Pericardium fibroblast (primary cell): ENCODE results near the gene ZIK1. TPM values are rescaled to one million over a fixed set of nuclear protein-coding genes. Genes with fewer than 3 reads are reported as not detected.

ENCODE experiments used
- total RNA-seq: library from RNA; depleted of rRNA; stranded (reverse); fragments of >200 nt; gene quantifications from 2 replicates; pipeline ENCODE4 v1.2.3, GENCODE V29; 2015

The ZIK1 gene
- total RNA-seq, result 7.2 and 8.1 TPM in 2 replicates

GRCh38 chr19:57583521-57584416 is at the start of gene ZIK1:
ZIK1 (plus strand) TSS chr19:57584145; CDS start chr19:57584357, 212 bp downstream.

GRCh38 chr19:57559404-57560025 is 24.4 kb upstream of the ZIK1 start, which contains the start of gene ZNF550:
ZNF550 (minus strand) TSS chr19:57559863; CDS start chr19:57559682, 181 bp downstream.

GRCh38 chr19:57578487-57579205 is 5.3 kb upstream of the ZIK1 start, which contains the start of gene ZNF416:
ZNF416 (minus strand) TSS chr19:57578911; CDS start chr19:57578704, 207 bp downstream.

GRCh38 chr19:57599761-57600383 is 15.9 kb downstream of the ZIK1 start, which contains the start of gene ZNF530:
ZNF530 (plus strand) TSS chr19:57599885; CDS start chr19:57604346, 4,461 bp downstream.

GRCh38 chr19:57613941-57614743 is 30.2 kb downstream of the ZIK1 start, which contains the start of gene ZNF134:
ZNF134 (plus strand) TSS chr19:57614242; CDS start chr19:57619469, 5,227 bp downstream.

GRCh38 chr19:57632987-57633831 is 49.3 kb downstream of the ZIK1 start, which contains the start of gene ZNF211:
ZNF211 (plus strand) TSS chr19:57633168; CDS start chr19:57633347, 179 bp downstream.

Other genes starting within 250 kb of the ZIK1 start
- 5.4 and 6.5 TPM in 2 replicates for gene ZNF304, start 232.9 kb upstream of the ZIK1 start, total RNA-seq
- 25.3 and 28.2 TPM in 2 replicates for gene TRAPPC2B, start 220.6 kb upstream of the ZIK1 start, total RNA-seq
- gene ZNF547, start 220.6 kb upstream of the ZIK1 start, total RNA-seq, result 2.1 and 3.8 TPM in 2 replicates
- gene ZNF548, start 194.3 kb upstream of the ZIK1 start, total RNA-seq, result 14.4 and 28.1 TPM in 2 replicates
- 1.9 and 4.3 TPM in 2 replicates for gene ZNF17, start 173.0 kb upstream of the ZIK1 start, total RNA-seq
- gene ZNF749, start 148.8 kb upstream of the ZIK1 start, total RNA-seq, result 6.3 and 6.5 TPM in 2 replicates
- 0.17 and 0.23 TPM in 2 replicates for gene VN1R1, start 127.0 kb upstream of the ZIK1 start, total RNA-seq
- 9.7 and 11.4 TPM in 2 replicates for gene ZNF772, start 106.6 kb upstream of the ZIK1 start, total RNA-seq
- 7.6 and 9.6 TPM in 2 replicates for gene ZNF419, start 96.4 kb upstream of the ZIK1 start, total RNA-seq
- 7.7 and 10.4 TPM in 2 replicates for gene ZNF773, start 84.2 kb upstream of the ZIK1 start, total RNA-seq
- gene ZNF549, start 56.8 kb upstream of the ZIK1 start, total RNA-seq, result 3.8 and 3.9 TPM in 2 replicates
- 2.6 and 2.8 TPM in 2 replicates for gene ZNF550, start 24.3 kb upstream of the ZIK1 start, total RNA-seq
- gene ZNF416, start 5.2 kb upstream of the ZIK1 start, total RNA-seq, result 5.5 and 6.6 TPM in 2 replicates
- 4.0 and 4.2 TPM in 2 replicates for gene ZNF530, start 15.7 kb downstream of the ZIK1 start, total RNA-seq
- 18.7 and 20.1 TPM in 2 replicates for gene ZNF134, start 30.1 kb downstream of the ZIK1 start, total RNA-seq
- 6.0 and 7.7 TPM in 2 replicates for gene ZNF211, start 49.0 kb downstream of the ZIK1 start, total RNA-seq
- not detected in 2 replicates for gene ZSCAN4, start 84.8 kb downstream of the ZIK1 start, total RNA-seq
- 5.8 and 14.0 TPM in 2 replicates for gene ZNF551, start 97.8 kb downstream of the ZIK1 start, total RNA-seq
- gene ZNF154, start 125.1 kb downstream of the ZIK1 start, total RNA-seq, result 2.3 and 4.3 TPM in 2 replicates
- gene ZNF671, start 143.5 kb downstream of the ZIK1 start, total RNA-seq, result 6.2 and 7.0 TPM in 2 replicates
- 4.7 and 9.1 TPM in 2 replicates for gene ZNF776, start 162.7 kb downstream of the ZIK1 start, total RNA-seq
- gene ZNF586, start 185.5 kb downstream of the ZIK1 start, total RNA-seq, result 4.7 and 12.6 TPM in 2 replicates
- gene ZNF552, start 230.8 kb downstream of the ZIK1 start, total RNA-seq, result 0.85 and 2.6 TPM in 2 replicates
- gene ZNF587B, start 246.2 kb downstream of the ZIK1 start, total RNA-seq, result 7.9 and 10.6 TPM in 2 replicates